ENCODE data around the gene HRC.
A peak's percentile ranks its signal among the peaks of the same experiment; 100 is the strongest.

The HRC gene

GRCh38 chr19:49118565-49119410 lies 36.4 kb downstream of the HRC start, which contains the start of gene C19orf73:
Gene C19orf73, minus strand, starts transcription at chr19:49119143. Its CDS starts 121 bp downstream, at chr19:49119022.
- WGBS, 2 donors (ENCODE audit: extremely low coverage in 2 of 2, insufficient read length in 2 of 2, insufficient replicate concordance in 1 of 2) = no CpG with 5 or more reads among the region's 85 CpGs
- no peak within 1 kb of the TSS for H3K27ac ChIP-seq (replicated peaks; ENCODE audit: low read length)
- peaks cover 3% of the 10 kb centered on the region for H3K79me1 ChIP-seq (ENCODE audit: low read depth, low read length)

GRCh38 chr19:49117677-49118564 lies 37.3 kb downstream of the HRC start:
- peaks cover 10 to 26% (median 19%) of the 10 kb centered on the region in 3 experiments for H3K27me3 ChIP-seq (ENCODE audit: control insufficient read depth in 3 of 3, insufficient read depth in 3 of 3, low read depth in 1 of 3, low read length in 3 of 3)
- peaks cover 11 to 13% of the 10 kb centered on the region in 2 donors for H3K4me1 ChIP-seq (ENCODE audit: control insufficient read depth in 2 of 2, insufficient read depth in 1 of 2, low read depth in 1 of 2, low read length in 2 of 2)
- H4K8ac ChIP-seq (ENCODE audit: low read depth, low read length) = no peak overlapping the region
- no peak overlapping the region for H3K27ac ChIP-seq (replicated peaks; ENCODE audit: low read length)
- peak overlapping the region; percentile 22 for H3K18ac ChIP-seq (ENCODE audit: low read length)
- H2BK12ac ChIP-seq (ENCODE audit: low read length) = no peak overlapping the region
- peak overlapping the region; percentile 99 for H2AFZ ChIP-seq (ENCODE audit: low read length)
- no peak overlapping the region for H3K9ac ChIP-seq (ENCODE audit: low read depth, low read length, poor library complexity)
- H3K23ac ChIP-seq (ENCODE audit: low read depth, low read length, poor library complexity) = peak overlapping the region; percentile 95
- no peaks in the 10 kb centered on the region for H3K9me3 ChIP-seq (replicated peaks in 1 of 2; ENCODE audit: control insufficient read depth in 2 of 2, insufficient read depth in 1 of 2, low read depth in 1 of 2, low read length in 2 of 2)
- no peak overlapping the region for H3K4ac ChIP-seq (ENCODE audit: low read length)
- H3K36me3 ChIP-seq (replicated peaks in 1 of 2; ENCODE audit: control insufficient read depth in 2 of 2, insufficient read depth in 2 of 2, low read length in 2 of 2) = no peaks in the 10 kb centered on the region
- no CpG with 5 or more reads among the region's 26 CpGs for WGBS, 2 donors (ENCODE audit: extremely low coverage in 2 of 2, insufficient read length in 2 of 2, insufficient replicate concordance in 1 of 2)
- peak overlapping the region; percentile 65 for H2BK15ac ChIP-seq (ENCODE audit: low read length)
- H3K4me3 ChIP-seq (ENCODE audit: low read length in 2 of 2) = peak overlapping the region; percentile 87 to 96
- peak overlapping the region; percentile 39 for H2AK5ac ChIP-seq (ENCODE audit: low read depth, low read length)
- no peak overlapping the region for H3K4me2 ChIP-seq (ENCODE audit: insufficient read depth, low read length, poor library complexity, severe bottlenecking)
- H2BK5ac ChIP-seq (ENCODE audit: low read length) = peak overlapping the region; percentile 68
- H4K91ac ChIP-seq (ENCODE audit: low read depth, low read length, poor library complexity) = no peak overlapping the region
- DNase-seq (ENCODE audit: low spot score) = no peak
- H3K79me1 ChIP-seq (ENCODE audit: low read depth, low read length) = peaks cover 3% of the 10 kb centered on the region
- H2BK120ac ChIP-seq (ENCODE audit: low read depth, low read length) = no peak overlapping the region
- H3K14ac ChIP-seq (ENCODE audit: low read length) = no peak overlapping the region

More at GRCh38 chr19:49118565-49119410, 36.4 kb downstream of the HRC start, which contains the start of gene C19orf73:
- Histone ChIP-seq H3K18ac (ENCODE audit: low read length) (peak within 1 kb of the TSS; percentile 97), H4K8ac (ENCODE audit: low read depth, low read length) (no peak within 1 kb of the TSS), H3K9me3 (replicated peaks in 1 of 2; ENCODE audit: control insufficient read depth in 2 of 2, insufficient read depth in 1 of 2, low read depth in 1 of 2, low read length in 2 of 2) (no peaks in the 10 kb centered on the region), H2AFZ (ENCODE audit: low read length) (peak within 1 kb of the TSS; percentile 99), H3K4me2 (ENCODE audit: insufficient read depth, low read length, poor library complexity, severe bottlenecking) (peak within 1 kb of the TSS; percentile 97), H3K27me3 (ENCODE audit: control insufficient read depth in 3 of 3, insufficient read depth in 3 of 3, low read depth in 1 of 3, low read length in 3 of 3) (peaks cover 10 to 24% (median 24%) of the 10 kb centered on the region in 3 experiments), H3K36me3 (replicated peaks in 1 of 2; ENCODE audit: control insufficient read depth in 2 of 2, insufficient read depth in 2 of 2, low read length in 2 of 2) (no peaks in the 10 kb centered on the region), H3K4ac (ENCODE audit: low read length) (no peak within 1 kb of the TSS), H2BK5ac (ENCODE audit: low read length) (peak within 1 kb of the TSS; percentile 68), H3K23ac (ENCODE audit: low read depth, low read length, poor library complexity) (peak within 1 kb of the TSS; percentile 95), H2AK5ac (ENCODE audit: low read depth, low read length) (peak within 1 kb of the TSS; percentile 39), H4K91ac (ENCODE audit: low read depth, low read length, poor library complexity) (no peak within 1 kb of the TSS), H2BK120ac (ENCODE audit: low read depth, low read length) (no peak within 1 kb of the TSS), H3K14ac (ENCODE audit: low read length) (peak within 1 kb of the TSS; percentile 94), H3K9ac (ENCODE audit: low read depth, low read length, poor library complexity) (peak within 1 kb of the TSS; percentile 91), H3K4me1 (ENCODE audit: control insufficient read depth in 2 of 2, insufficient read depth in 1 of 2, low read depth in 1 of 2, low read length in 2 of 2) (peaks cover 9 to 13% of the 10 kb centered on the region in 2 donors), H2BK12ac (ENCODE audit: low read length) (peak within 1 kb of the TSS; percentile 84), H3K4me3 (ENCODE audit: low read length in 2 of 2) (peak within 1 kb of the TSS; percentile 87 to 96), H2BK15ac (ENCODE audit: low read length) (peak within 1 kb of the TSS; percentile 65)
- DNase-seq (ENCODE audit: low spot score) = peak; percentile 91

- no peaks in the 10 kb centered on the region for H3K9me3 ChIP-seq (replicated peaks in 1 of 2; ENCODE audit: control insufficient read depth in 2 of 2, insufficient read depth in 1 of 2, low read depth in 1 of 2, low read length in 2 of 2)
- no peak overlapping the region for H2AK5ac ChIP-seq (ENCODE audit: low read depth, low read length)
- no peak overlapping the region for H2BK5ac ChIP-seq (ENCODE audit: low read length)
- H3K4me2 ChIP-seq (ENCODE audit: insufficient read depth, low read length, poor library complexity, severe bottlenecking) = no peak overlapping the region
- H3K4me3 ChIP-seq (ENCODE audit: low read length in 2 of 2) = no peak overlapping the region
- H3K14ac ChIP-seq (ENCODE audit: low read length) = no peak overlapping the region
- no CpG with 5 or more reads among the region's 1 CpG for WGBS, 2 donors (ENCODE audit: extremely low coverage in 2 of 2, insufficient read length in 2 of 2, insufficient replicate concordance in 1 of 2)
- no peak overlapping the region for H2BK120ac ChIP-seq (ENCODE audit: low read depth, low read length)
- peaks cover 3% of the 10 kb centered on the region for H3K79me1 ChIP-seq (ENCODE audit: low read depth, low read length)
- no peak overlapping the region for H2AFZ ChIP-seq (ENCODE audit: low read length)
- H3K23ac ChIP-seq (ENCODE audit: low read depth, low read length, poor library complexity) = no peak overlapping the region
- no peak overlapping the region for H4K91ac ChIP-seq (ENCODE audit: low read depth, low read length, poor library complexity)
- H4K8ac ChIP-seq (ENCODE audit: low read depth, low read length) = no peak overlapping the region
- peaks cover 10 to 24% (median 17%) of the 10 kb centered on the region in 3 experiments for H3K27me3 ChIP-seq (ENCODE audit: control insufficient read depth in 3 of 3, insufficient read depth in 3 of 3, low read depth in 1 of 3, low read length in 3 of 3)
- H2BK12ac ChIP-seq (ENCODE audit: low read length) = no peak overlapping the region
- no peak overlapping the region for H3K18ac ChIP-seq (ENCODE audit: low read length)
- H3K4me1 ChIP-seq (ENCODE audit: control insufficient read depth in 2 of 2, insufficient read depth in 1 of 2, low read depth in 1 of 2, low read length in 2 of 2) = peaks cover 11 to 13% of the 10 kb centered on the region in 2 donors
- no peak overlapping the region for H3K9ac ChIP-seq (ENCODE audit: low read depth, low read length, poor library complexity)
- H3K4ac ChIP-seq (ENCODE audit: low read length) = no peak overlapping the region
- H2BK15ac ChIP-seq (ENCODE audit: low read length) = no peak overlapping the region
- H3K36me3 ChIP-seq (replicated peaks in 1 of 2; ENCODE audit: control insufficient read depth in 2 of 2, insufficient read depth in 2 of 2, low read length in 2 of 2) = no peaks in the 10 kb centered on the region
- H3K27ac ChIP-seq (replicated peaks; ENCODE audit: low read length) = no peak overlapping the region
- DNase-seq (ENCODE audit: low spot score) = no peak
These were observed 38.7 kb downstream of the HRC start for GRCh38 chr19:49116544-49116943.

All from neuronal stem cell (in vitro differentiated cells).